Amniotic stem cell (primary cell): ENCODE results near the gene UXT.
A peak's percentile ranks its signal among the peaks of the same experiment; 100 is the strongest.

Source experiments
- DNase-seq: peaks from one replicate; lab custom pipeline; 2025; lab: John Stamatoyannopoulos, UW

The UXT gene

GRCh38 chrX:47649271-47649670 is 9.7 kb downstream of the UXT start:
- no peak for DNase-seq

- no peak for DNase-seq
These were observed 10.6 kb downstream of the UXT start for GRCh38 chrX:47648376-47648775.

- no peak for DNase-seq
These were observed 12.3 kb downstream of the UXT start for GRCh38 chrX:47646636-47647035.

- DNase-seq = no peak
These were observed 13.4 kb downstream of the UXT start for GRCh38 chrX:47645530-47645929.

GRCh38 chrX:47644557-47645091 is 14.4 kb downstream of the UXT start:
- DNase-seq = no peak

GRCh38 chrX:47643926-47644325 is 15.1 kb downstream of the UXT start:
- no peak for DNase-seq

- DNase-seq = no peak
These were observed 20.2 kb downstream of the UXT start for GRCh38 chrX:47638816-47639215.

GRCh38 chrX:47637546-47638195 is 21.3 kb downstream of the UXT start:
- DNase-seq = no peak

GRCh38 chrX:47634871-47635575 is 24.0 kb downstream of the UXT start:
- DNase-seq = no peak

GRCh38 chrX:47633689-47634590 is 25.0 kb downstream of the UXT start:
- no peak for DNase-seq

- no peak for DNase-seq
These were observed 26.3 kb downstream of the UXT start for GRCh38 chrX:47632666-47633065.

GRCh38 chrX:47631676-47632075 is 27.3 kb downstream of the UXT start:
- DNase-seq = no peak

- no peak for DNase-seq
These were observed 29.4 kb downstream of the UXT start, which contains the start of gene CFP for GRCh38 chrX:47629419-47630200. Gene CFP (minus strand): TSS chrX:47629930. CDS start chrX:47629844, 86 bp downstream.

- DNase-seq = no peak
These were observed 30.0 kb downstream of the UXT start for GRCh38 chrX:47628982-47629381.

GRCh38 chrX:47625365-47625764 is 33.6 kb downstream of the UXT start:
- no peak for DNase-seq

- DNase-seq = peak; percentile 38
These were observed 35.4 kb downstream of the UXT start for GRCh38 chrX:47623540-47624027.

GRCh38 chrX:47621851-47622250 is 37.1 kb downstream of the UXT start:
- DNase-seq = no peak

- DNase-seq = no peak
These were observed 38.7 kb downstream of the UXT start for GRCh38 chrX:47620303-47620685.

- DNase-seq = peak; percentile 4
These were observed 39.3 kb downstream of the UXT start, which contains the start of gene SYN1 for GRCh38 chrX:47619486-47620302. Gene SYN1 (minus strand): TSS chrX:47619857. CDS start chrX:47619728, 129 bp downstream.

GRCh38 chrX:47618923-47619485 is 40.0 kb downstream of the UXT start:
- DNase-seq = no peak
